Measurements from ENCODE around the gene EHD4. TPM values are rescaled to one million over a fixed set of nuclear protein-coding genes. Genes with fewer than 3 reads are reported as not detected.

The EHD4 gene
- total RNA-seq, 1 donor from 2014 or later, result 32.0 TPM

GRCh38 chr15:41893422-41894250 lies 78.7 kb downstream of the EHD4 start, which contains the start of gene SPTBN5:
Gene SPTBN5 (minus strand): TSS chr15:41894053. CDS start chr15:41893497, 556 bp downstream.
- ATAC-seq, result peak; percentile 24

GRCh38 chr15:41892621-41893421 lies 79.5 kb downstream of the EHD4 start:
- no peak for ATAC-seq

- no peak for ATAC-seq
These were observed 80.4 kb downstream of the EHD4 start for GRCh38 chr15:41891946-41892345.

- no peak for ATAC-seq
These were observed 81.1 kb downstream of the EHD4 start for GRCh38 chr15:41891226-41891625.

- no peak for ATAC-seq
These were observed 82.2 kb downstream of the EHD4 start for GRCh38 chr15:41890050-41890690.

GRCh38 chr15:41888662-41889253 lies 83.6 kb downstream of the EHD4 start:
- no peak for ATAC-seq

- ATAC-seq, result no peak
These were observed 84.5 kb downstream of the EHD4 start for GRCh38 chr15:41887893-41888292.

- ATAC-seq, result no peak
These were observed 85.2 kb downstream of the EHD4 start for GRCh38 chr15:41887161-41887560.

GRCh38 chr15:41886741-41887140 lies 85.6 kb downstream of the EHD4 start:
- ATAC-seq, result no peak

- no peak for ATAC-seq
These were observed 86.5 kb downstream of the EHD4 start for GRCh38 chr15:41885841-41886240.

GRCh38 chr15:41885321-41885720 lies 87.0 kb downstream of the EHD4 start:
- ATAC-seq, result no peak

- no peak for ATAC-seq
These were observed 87.9 kb downstream of the EHD4 start for GRCh38 chr15:41884458-41884857.

GRCh38 chr15:41883484-41883825 lies 88.9 kb downstream of the EHD4 start:
- ATAC-seq, result no peak

GRCh38 chr15:41882689-41883483 lies 89.5 kb downstream of the EHD4 start:
- no peak for ATAC-seq

- peak; percentile 31 for ATAC-seq
These were observed 90.3 kb downstream of the EHD4 start for GRCh38 chr15:41881920-41882688.

GRCh38 chr15:41881550-41881919 lies 90.8 kb downstream of the EHD4 start:
- ATAC-seq, result peak; percentile 3

- ATAC-seq, result no peak
These were observed 91.3 kb downstream of the EHD4 start for GRCh38 chr15:41881086-41881485.

- peak; percentile 52 for ATAC-seq
These were observed 92.0 kb downstream of the EHD4 start for GRCh38 chr15:41880156-41880877.

GRCh38 chr15:41879321-41879845 lies 93.0 kb downstream of the EHD4 start:
- ATAC-seq, result peak; percentile 42

GRCh38 chr15:41878355-41878699 lies 94.0 kb downstream of the EHD4 start:
- ATAC-seq, result no peak

All from esophagus mucosa (tissue), 1 donor.